Gastrocnemius medialis (tissue), 4 donors: ENCODE results near the gene MCF2L. TPM values are rescaled to one million over a fixed set of nuclear protein-coding genes. Genes with fewer than 3 reads are reported as not detected.

Experiments
- ATAC-seq, 2 donors: fragments of 150-250 bp; one replicate each; pipeline ENCODE4 v1.9.1; 2016
- DNase-seq, 2 donors: peaks; one replicate each; pipeline ENCODE4 v3.0.0-alpha.2; 2019
- H3K27ac ChIP-seq, 4 donors: fragments of 200-600 bp; sonication (generic); 1 replicate in 1 of 4; 2 replicates in 3 of 4; pipeline ENCODE4 v1.5.1; 2016 to 2018; ENCODE audit warnings: mild to moderate bottlenecking in 2 of 4, moderate library complexity in 1 of 4
- H3K27me3 ChIP-seq, 3 donors: fragments of 200-600 bp; sonication (generic) in 2 of 3; 1 replicate in 1 of 3; 2 replicates in 2 of 3; pipeline versions ENCODE4 v1.5.1 to v1.6.0; 2016 to 2019; ENCODE audit warnings: mild to moderate bottlenecking in 1 of 3, moderate library complexity in 1 of 3
- H3K36me3 ChIP-seq, 2 donors: fragments of 200-600 bp; sonication (generic) in 1 of 2; one replicate each; pipeline ENCODE4 v1.5.1; 2017 to 2018
- H3K4me1 ChIP-seq, 2 donors: fragments of 200-600 bp; sonication (generic) in 1 of 2; one replicate each; pipeline ENCODE4 v1.5.1; 2016 to 2017; ENCODE audit warnings: mild to moderate bottlenecking in 2 of 2
- H3K4me3 ChIP-seq, 4 donors: fragments of 200-600 bp; sonication (generic) in 3 of 4; 1 replicate in 1 of 4; 2 replicates in 3 of 4; pipeline ENCODE4 v1.5.1; 2016 to 2019; ENCODE audit warnings: mild to moderate bottlenecking in 2 of 4
- H3K9me3 ChIP-seq, 3 donors: fragments of 200-600 bp; sonication (generic) in 2 of 3; 1 replicate in 1 of 3; 2 replicates in 2 of 3; pipeline ENCODE4 v1.5.1; 2016 to 2019
- CTCF ChIP-seq, 5 experiments: fragments of 450-650 bp in 3 of 5; fragments of 200-600 bp in 2 of 5; sonication (generic) in 2 of 5; IDR thresholded peaks in 4 of 5; conservative IDR thresholded peaks in 1 of 5; 1 replicate in 4 of 5; 2 replicates in 1 of 5; pipeline ENCODE4 v1.5.1; 2016 to 2019; ENCODE audit warnings: antibody characterized with exemption in 5 of 5, mild to moderate bottlenecking in 3 of 5, moderate library complexity in 3 of 5
- POLR2A ChIP-seq, 2 donors: fragments of 450-650 bp; IDR thresholded peaks; one replicate each; pipeline ENCODE4 v1.6.1; 2017; ENCODE audit warnings: antibody characterized with exemption in 2 of 2, mild to moderate bottlenecking in 2 of 2, moderate library complexity in 2 of 2
- in situ Hi-C, 4 donors: fragments of 200-750 bp; cut with MboI; loops; one replicate each; pipeline versions ENCODE4 v1.15.0 to v1.8.0; 2017; ENCODE audit warnings: low sequenced_read_pairs in 4 of 4
- intact Hi-C: fragments of 100-400 bp; cut with DNase I; formaldehyde crosslinking; loops from one replicate; pipeline ENCODE4 v1.15.1; 2023; ENCODE audit warnings: low total_unique reads
- total RNA-seq, 4 donors: library from RNA; depleted of rRNA; stranded (reverse); fragments of >200 nt; gene quantifications; one replicate each; pipeline versions ENCODE4 v1.1.0 to v1.2.3, GENCODE V29; 2016

The MCF2L gene
- total RNA-seq, 4 donors from 2014 or later, result 16.1 to 21.2 (median 19.4) TPM

- Histone ChIP-seq H3K9me3 (no peaks in the 10 kb centered on the region), H3K36me3 (no peaks in the 10 kb centered on the region), H3K27ac (no peak overlapping the region), H3K4me3 (no peak overlapping the region), H3K4me1 (no peaks in the 10 kb centered on the region), H3K27me3 (peaks cover 0 to 31% (median 19%) of the 10 kb centered on the region in 3 donors)
- TF ChIP-seq POLR2A (IDR thresholded peaks at IDR 0.05), result no peak
- no peak for TF ChIP-seq CTCF (IDR thresholded peaks at IDR 0.05 in 4 of 5, conservative IDR thresholded peaks at IDR 0.05 in 1 of 5)
- ATAC-seq (no peak), DNase-seq (no peak)
- intact Hi-C loops, result loop anchor here (10.0 kb wide), 1 partner anchor 265 kb away; no protein-coding TSS in a partner anchor
- in situ Hi-C loops, result loop anchor here in 1 of 4 donors (25.0 kb wide), 1 partner anchor 457 kb away; no protein-coding TSS in a partner anchor
These were observed 38.8 kb upstream of the MCF2L start for GRCh38 chr13:112930192-112930591.

GRCh38 chr13:112931028-112931934 is 37.7 kb upstream of the MCF2L start:
- no peaks in the 10 kb centered on the region for H3K36me3 ChIP-seq
- no peaks in the 10 kb centered on the region for H3K4me1 ChIP-seq
- intact Hi-C loops, result loop anchor here (10.0 kb wide), 1 partner anchor 264 kb away; no protein-coding TSS in a partner anchor
- no peak overlapping the region for H3K4me3 ChIP-seq
- TF ChIP-seq POLR2A (IDR thresholded peaks at IDR 0.05) (no peak), CTCF (IDR thresholded peaks at IDR 0.05 in 4 of 5, conservative IDR thresholded peaks at IDR 0.05 in 1 of 5) (peak in 2 of 5 experiments; percentile 7 to 49)
- H3K27ac ChIP-seq, result no peak overlapping the region
- peaks cover 0 to 31% (median 19%) of the 10 kb centered on the region in 3 donors for H3K27me3 ChIP-seq
- no peak for ATAC-seq
- DNase-seq, result no peak
- in situ Hi-C loops, result loop anchor here in 1 of 4 donors (25.0 kb wide), 1 partner anchor 456 kb away; no protein-coding TSS in a partner anchor
- no peaks in the 10 kb centered on the region for H3K9me3 ChIP-seq

- Histone ChIP-seq H3K4me3 (no peak overlapping the region), H3K27me3 (peaks cover 0 to 24% (median 13%) of the 10 kb centered on the region in 3 donors), H3K36me3 (no peaks in the 10 kb centered on the region), H3K27ac (no peak overlapping the region), H3K9me3 (no peaks in the 10 kb centered on the region), H3K4me1 (no peaks in the 10 kb centered on the region)
- in situ Hi-C loops, result loop anchor here in 1 of 4 donors (25.0 kb wide), 1 partner anchor 454 kb away; no protein-coding TSS in a partner anchor
- DNase-seq (no peak), ATAC-seq (no peak)
- intact Hi-C loops, result loop anchor here (10.0 kb wide), 1 partner anchor 262 kb away; no protein-coding TSS in a partner anchor
- no peak for TF ChIP-seq CTCF (IDR thresholded peaks at IDR 0.05 in 4 of 5, conservative IDR thresholded peaks at IDR 0.05 in 1 of 5)
- no peak for TF ChIP-seq POLR2A (IDR thresholded peaks at IDR 0.05)
These were observed 36.0 kb upstream of the MCF2L start for GRCh38 chr13:112932971-112933370.

GRCh38 chr13:112933649-112934048 is 35.4 kb upstream of the MCF2L start:
- in situ Hi-C loops, result loop anchor here in 1 of 4 donors (25.0 kb wide), 1 partner anchor 454 kb away; no protein-coding TSS in a partner anchor

More at GRCh38 chr13:112933649-112934048, 35.4 kb upstream of the MCF2L start:
- ATAC-seq, result no peak
- no peak overlapping the region for H3K4me3 ChIP-seq
- no peaks in the 10 kb centered on the region for H3K9me3 ChIP-seq
- H3K4me1 ChIP-seq, result no peaks in the 10 kb centered on the region
- H3K27ac ChIP-seq, result no peak overlapping the region
- no peak for DNase-seq
- intact Hi-C loops, result loop anchor here (10.0 kb wide), 1 partner anchor 261 kb away; no protein-coding TSS in a partner anchor
- peaks cover 0 to 20% (median 8%) of the 10 kb centered on the region in 3 donors for H3K27me3 ChIP-seq
- H3K36me3 ChIP-seq, result no peaks in the 10 kb centered on the region
- TF ChIP-seq POLR2A (IDR thresholded peaks at IDR 0.05), result no peak
- TF ChIP-seq CTCF (IDR thresholded peaks at IDR 0.05 in 4 of 5, conservative IDR thresholded peaks at IDR 0.05 in 1 of 5), result no peak
